Muscle layer of colon (tissue), 2 donors: ENCODE results near the gene CALR3.

ENCODE experiments used
- H3K27ac ChIP-seq: one replicate; pipeline ENCODE4 v1.7.0; 2013; ENCODE audit warnings: low read depth, mild to moderate bottlenecking, low read length, moderate library complexity
- H3K27me3 ChIP-seq, 2 donors: one replicate each; pipeline ENCODE4 v1.7.0; 2013; ENCODE audit warnings: low read length in 2 of 2, mild to moderate bottlenecking in 2 of 2; ENCODE audit not compliant: insufficient read depth in 2 of 2, control insufficient read depth in 1 of 2
- H3K36me3 ChIP-seq: one replicate; pipeline ENCODE4 v1.7.0; 2013; ENCODE audit warnings: mild to moderate bottlenecking, low read length; ENCODE audit not compliant: insufficient read depth
- H3K4me1 ChIP-seq: one replicate; pipeline ENCODE4 v1.7.0; 2013; ENCODE audit warnings: mild to moderate bottlenecking, low read length; ENCODE audit not compliant: insufficient read depth
- H3K4me3 ChIP-seq, 2 donors: one replicate each; pipeline ENCODE4 v1.7.0; 2013; ENCODE audit warnings: low read length in 2 of 2, low read depth in 1 of 2, mild to moderate bottlenecking in 1 of 2, moderate library complexity in 1 of 2
- H3K9ac ChIP-seq: one replicate; pipeline ENCODE4 v1.7.0; 2013; ENCODE audit warnings: low read length
- H3K9me3 ChIP-seq: one replicate; pipeline ENCODE4 v1.7.0; 2013; ENCODE audit warnings: mild to moderate bottlenecking, low read length
- donor health status: abdominal sarcoma.
- donor health status: Adenocarcinoma of cecum.

CALR3 gene

DNA sequence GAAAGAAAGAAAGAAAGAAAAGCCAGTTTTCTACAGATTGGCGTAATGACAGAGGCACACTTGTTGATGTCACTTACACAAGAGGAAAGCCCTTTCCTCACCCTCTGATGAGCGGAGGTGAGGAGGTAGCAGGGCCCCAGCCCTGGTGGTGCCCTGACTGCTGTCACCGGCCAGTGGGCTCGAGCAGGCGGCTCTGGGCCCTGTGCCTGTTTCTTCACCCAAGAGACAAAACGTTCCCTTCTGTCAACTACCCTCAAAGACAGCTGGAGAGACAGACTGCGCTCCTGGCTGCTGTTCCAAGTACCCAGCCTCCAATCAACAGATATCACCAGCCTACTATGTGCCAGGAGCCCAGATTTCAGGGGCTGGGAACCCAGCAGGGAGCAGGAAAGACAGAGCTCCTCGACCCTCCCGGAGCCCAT is 34.3 kb downstream of the CALR3 start:
- H3K9me3 ChIP-seq = no peaks in the 10 kb centered on the region
- H3K4me3 ChIP-seq = no peak overlapping the region
- H3K36me3 ChIP-seq = no peaks in the 10 kb centered on the region
- H3K4me1 ChIP-seq = peaks cover 24% of the 10 kb centered on the region
- no peak overlapping the region for H3K9ac ChIP-seq
- no peaks in the 10 kb centered on the region for H3K27me3 ChIP-seq
- H3K27ac ChIP-seq = no peak overlapping the region

DNA sequence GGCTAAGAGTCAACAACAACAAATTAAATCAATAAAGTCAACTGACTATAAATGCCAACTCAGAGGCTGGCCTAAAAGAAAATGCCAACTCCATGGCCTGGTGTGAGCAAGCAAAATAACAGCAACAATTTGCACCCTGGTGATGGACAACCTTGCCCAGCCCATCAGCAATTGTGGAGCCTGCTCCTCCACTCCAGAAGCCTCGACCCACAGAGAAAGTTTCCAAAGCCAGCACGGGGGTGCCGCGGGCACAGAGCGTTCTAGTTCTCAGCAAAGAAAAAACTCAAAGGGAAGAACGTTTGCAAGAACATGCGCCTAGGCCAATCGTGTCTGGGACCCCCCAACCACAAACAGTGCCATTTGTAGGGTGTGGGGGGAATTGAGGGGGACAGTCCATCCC is 35.5 kb downstream of the CALR3 start:
- H3K36me3 ChIP-seq = no peaks in the 10 kb centered on the region
- peaks cover 26% of the 10 kb centered on the region for H3K4me1 ChIP-seq
- H3K27ac ChIP-seq = no peak overlapping the region
- no peaks in the 10 kb centered on the region for H3K27me3 ChIP-seq
- no peak overlapping the region for H3K9ac ChIP-seq
- H3K9me3 ChIP-seq = no peaks in the 10 kb centered on the region
- no peak overlapping the region for H3K4me3 ChIP-seq

DNA sequence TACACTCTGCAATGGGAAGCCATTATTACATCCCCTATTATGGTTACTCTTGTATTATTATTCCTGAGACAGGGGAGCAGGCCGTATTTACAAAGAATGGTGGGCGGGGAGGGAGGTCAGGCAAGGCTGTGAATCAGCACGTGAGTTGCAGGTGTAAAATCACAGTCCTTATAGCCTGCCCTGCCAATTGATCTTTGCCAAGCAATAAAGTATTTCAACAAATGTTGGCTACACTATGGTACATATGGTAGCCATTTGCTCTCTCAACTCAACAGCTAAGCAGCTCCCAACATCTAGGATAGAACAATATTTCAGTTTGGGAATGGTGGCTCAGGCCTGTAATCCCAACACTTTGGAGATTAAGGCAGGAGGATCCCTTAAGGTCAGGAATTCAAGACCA is 36.3 kb downstream of the CALR3 start:
- peaks cover 26% of the 10 kb centered on the region for H3K4me1 ChIP-seq
- no peaks in the 10 kb centered on the region for H3K36me3 ChIP-seq
- no peaks in the 10 kb centered on the region for H3K27me3 ChIP-seq
- no peak overlapping the region for H3K27ac ChIP-seq
- H3K9me3 ChIP-seq = no peaks in the 10 kb centered on the region
- H3K9ac ChIP-seq = no peak overlapping the region
- no peak overlapping the region for H3K4me3 ChIP-seq

DNA sequence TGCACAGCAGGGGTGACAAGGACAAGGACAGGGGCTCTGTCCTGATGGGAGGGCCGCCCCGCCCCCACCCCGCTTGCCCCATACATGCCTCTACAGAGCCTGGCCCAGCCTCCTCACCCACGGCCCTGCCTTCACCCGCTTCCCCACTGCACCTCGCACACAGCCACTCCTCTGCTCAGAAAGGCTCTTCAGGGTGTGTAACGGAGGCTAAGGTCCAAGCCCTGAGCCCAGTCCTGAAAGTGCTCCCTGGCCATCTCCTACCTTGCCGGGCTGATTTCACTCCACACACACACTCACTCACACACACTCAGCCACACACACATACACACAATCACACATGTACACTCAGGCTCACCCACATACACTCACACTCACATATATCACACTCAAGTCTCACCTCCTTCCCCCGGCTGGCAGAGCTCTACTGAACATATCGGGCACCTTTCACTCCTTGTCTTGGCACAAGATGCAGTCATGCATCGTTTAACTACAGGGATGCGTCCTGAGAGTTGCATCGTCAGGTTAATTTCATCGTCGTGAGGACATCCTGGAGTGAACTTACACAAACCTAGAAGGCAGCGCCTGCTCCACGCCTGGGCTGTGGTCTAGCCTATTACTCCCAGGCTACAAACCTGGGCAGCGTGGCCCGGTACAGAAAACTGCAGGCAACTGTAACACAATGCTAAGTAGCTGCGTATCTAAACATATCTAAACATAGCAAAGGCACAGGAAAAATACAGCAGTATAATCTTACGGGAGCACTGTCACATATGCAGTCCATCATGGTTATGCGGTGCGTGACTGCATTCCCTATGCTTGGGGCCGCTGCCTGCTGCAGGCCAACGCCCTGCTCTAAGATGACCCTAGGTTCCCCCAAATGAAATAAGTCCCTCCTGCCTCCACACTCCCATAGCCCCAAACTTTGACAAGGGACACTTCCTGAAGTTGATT is 37.3 kb downstream of the CALR3 start:
- no peak overlapping the region for H3K4me3 ChIP-seq
- no peaks in the 10 kb centered on the region for H3K27me3 ChIP-seq
- no peaks in the 10 kb centered on the region for H3K36me3 ChIP-seq
- no peaks in the 10 kb centered on the region for H3K9me3 ChIP-seq
- H3K4me1 ChIP-seq = peaks cover 32% of the 10 kb centered on the region
- H3K27ac ChIP-seq = no peak overlapping the region
- no peak overlapping the region for H3K9ac ChIP-seq

DNA sequence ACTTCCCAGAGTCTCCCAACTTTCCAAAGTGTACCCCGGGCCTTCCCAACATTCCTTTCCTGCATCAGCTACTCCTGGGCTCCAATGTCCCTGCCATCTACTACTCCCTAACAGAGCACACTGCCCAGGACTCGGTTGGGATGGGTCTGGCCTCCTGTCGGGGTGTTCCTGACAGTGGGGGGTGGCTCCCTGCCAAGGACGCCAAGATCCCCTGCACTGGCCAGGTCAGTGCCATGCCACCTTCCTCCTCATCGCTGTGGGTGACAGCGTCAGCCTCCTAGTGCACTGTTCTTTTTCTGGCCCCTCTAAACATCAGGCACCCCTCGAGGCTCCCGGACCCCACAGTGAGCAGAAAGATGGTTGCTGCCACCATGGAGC is 38.0 kb downstream of the CALR3 start:
- peaks cover 33% of the 10 kb centered on the region for H3K4me1 ChIP-seq
- H3K9me3 ChIP-seq = no peaks in the 10 kb centered on the region
- H3K36me3 ChIP-seq = no peaks in the 10 kb centered on the region
- no peak overlapping the region for H3K9ac ChIP-seq
- H3K4me3 ChIP-seq = peak overlapping the region in 1 of 2 donors; percentile 33
- H3K27me3 ChIP-seq = no peaks in the 10 kb centered on the region
- peak overlapping the region; percentile 48 for H3K27ac ChIP-seq

DNA sequence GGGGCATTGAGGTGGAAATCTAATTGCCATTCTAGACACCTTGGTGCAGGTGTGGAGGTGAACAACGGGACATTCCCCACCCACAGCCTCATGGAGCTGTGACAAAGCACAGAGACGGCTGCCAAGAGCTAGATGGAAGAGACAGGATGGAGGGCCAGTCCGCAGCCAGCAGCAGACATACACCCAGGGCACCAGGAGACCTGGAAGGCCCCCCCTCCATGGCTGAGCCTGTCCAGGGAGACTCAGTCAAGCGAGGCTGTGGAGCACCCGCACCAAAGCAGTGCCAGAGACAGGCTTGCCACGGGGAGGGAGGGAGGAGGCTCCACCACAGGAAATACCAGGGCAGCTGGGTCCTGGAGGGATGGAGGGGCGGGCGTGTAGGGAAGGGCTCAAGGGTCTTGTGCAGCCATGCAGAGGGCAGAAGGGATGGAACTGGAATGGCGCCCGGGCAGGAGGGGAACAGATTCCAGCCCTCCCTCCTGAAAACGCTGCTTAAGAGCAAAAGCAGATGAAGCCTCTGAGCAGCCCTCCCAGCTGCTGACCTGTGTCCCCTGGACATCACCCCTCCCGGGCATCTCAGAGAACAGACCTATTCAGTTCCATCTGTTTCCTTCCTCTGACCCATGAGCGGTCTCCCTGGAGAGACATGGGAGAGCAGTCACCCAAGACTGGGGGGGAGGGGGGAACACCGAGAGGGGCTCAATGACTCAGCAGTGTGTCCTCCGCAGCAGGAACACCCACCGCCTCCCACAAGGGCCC is 38.6 kb downstream of the CALR3 start:
- Histone ChIP-seq H3K27ac (peak overlapping the region; percentile 48), H3K9ac (no peak overlapping the region), H3K4me3 (peak overlapping the region in 1 of 2 donors; percentile 33), H3K36me3 (no peaks in the 10 kb centered on the region), H3K9me3 (no peaks in the 10 kb centered on the region), H3K4me1 (peaks cover 33% of the 10 kb centered on the region), H3K27me3 (no peaks in the 10 kb centered on the region)

DNA sequence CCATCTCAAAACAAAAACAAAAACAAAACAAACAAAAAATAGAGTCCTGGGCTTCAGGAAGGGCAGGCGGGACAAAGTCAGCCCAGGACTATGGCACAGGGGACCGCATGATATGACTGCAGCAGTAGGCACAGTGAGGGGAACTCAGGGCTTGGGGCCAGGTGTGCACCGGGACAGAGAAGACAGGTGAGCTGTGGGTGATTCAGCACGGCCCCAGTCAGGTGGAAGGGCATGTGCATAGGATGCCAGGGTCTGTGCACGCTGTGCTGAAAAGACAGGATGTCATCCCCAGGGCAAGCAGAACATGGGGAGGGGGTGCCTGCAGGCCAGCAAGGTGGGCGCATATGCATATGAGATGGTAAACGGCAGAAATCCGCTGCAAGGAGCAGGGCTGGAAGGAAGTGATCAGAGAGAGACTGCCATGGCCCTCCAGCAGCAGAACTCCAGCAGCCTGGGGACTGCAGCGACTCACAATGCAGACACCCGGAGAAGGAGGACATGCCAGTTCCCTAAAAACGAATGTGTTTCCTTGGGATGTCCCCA is 39.2 kb downstream of the CALR3 start:
- no peaks in the 10 kb centered on the region for H3K9me3 ChIP-seq
- H3K36me3 ChIP-seq = no peaks in the 10 kb centered on the region
- H3K4me1 ChIP-seq = peaks cover 33% of the 10 kb centered on the region
- H3K27ac ChIP-seq = peak overlapping the region; percentile 48
- no peak overlapping the region for H3K9ac ChIP-seq
- no peak overlapping the region for H3K4me3 ChIP-seq
- H3K27me3 ChIP-seq = no peaks in the 10 kb centered on the region

DNA sequence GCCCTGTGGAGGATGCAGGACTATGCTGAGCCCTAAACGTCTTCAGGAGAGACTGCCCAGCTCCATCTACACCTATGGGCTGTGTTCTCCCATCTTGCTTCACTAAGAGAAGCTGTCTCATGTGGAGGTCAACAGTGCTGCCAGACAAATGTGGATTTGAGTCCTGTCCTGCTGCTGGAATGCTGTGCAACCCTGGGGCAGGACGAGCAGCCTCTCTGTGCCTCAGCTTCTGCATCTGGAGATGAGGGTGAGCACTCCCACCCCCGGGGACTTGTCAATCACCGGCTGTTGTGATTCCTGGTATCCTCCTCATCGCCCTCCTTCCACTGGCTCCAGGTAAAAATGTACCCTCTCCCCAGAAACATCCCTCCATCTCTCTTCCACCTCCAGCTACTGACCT is 40.5 kb downstream of the CALR3 start:
- H3K36me3 ChIP-seq = no peaks in the 10 kb centered on the region
- no peak overlapping the region for H3K27ac ChIP-seq
- no peaks in the 10 kb centered on the region for H3K9me3 ChIP-seq
- H3K27me3 ChIP-seq = no peaks in the 10 kb centered on the region
- no peak overlapping the region for H3K4me3 ChIP-seq
- peaks cover 33% of the 10 kb centered on the region for H3K4me1 ChIP-seq
- H3K9ac ChIP-seq = no peak overlapping the region

DNA sequence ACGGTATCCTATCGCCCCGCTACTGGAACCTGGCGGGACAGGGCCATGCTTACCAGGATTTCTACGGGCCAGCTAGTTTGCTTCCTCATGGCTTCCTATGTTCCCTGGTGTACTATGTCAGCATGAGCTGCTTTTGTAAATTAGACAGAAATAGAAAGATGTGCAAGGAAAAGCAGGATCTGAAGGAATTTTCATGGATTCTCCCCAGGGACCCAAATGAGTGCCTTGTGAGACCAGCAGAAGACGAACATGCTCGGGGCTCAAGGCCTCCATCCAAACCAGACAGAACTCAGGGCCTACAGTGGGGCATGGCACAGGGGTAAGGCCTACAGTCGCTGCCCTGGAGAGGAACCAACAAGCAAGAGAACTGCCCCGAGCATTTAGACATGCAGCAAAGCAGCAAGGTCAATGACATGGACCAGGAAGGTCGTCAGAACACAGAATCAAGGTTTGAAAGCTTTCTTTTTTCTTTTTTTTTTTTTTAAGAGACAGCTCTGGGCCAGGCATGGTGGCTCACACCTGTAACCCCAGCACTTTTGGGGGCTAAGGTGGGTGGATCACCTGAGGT is 41.5 kb downstream of the CALR3 start:
- Histone ChIP-seq H3K27ac (no peak overlapping the region), H3K4me1 (peaks cover 33% of the 10 kb centered on the region), H3K27me3 (no peaks in the 10 kb centered on the region)

DNA sequence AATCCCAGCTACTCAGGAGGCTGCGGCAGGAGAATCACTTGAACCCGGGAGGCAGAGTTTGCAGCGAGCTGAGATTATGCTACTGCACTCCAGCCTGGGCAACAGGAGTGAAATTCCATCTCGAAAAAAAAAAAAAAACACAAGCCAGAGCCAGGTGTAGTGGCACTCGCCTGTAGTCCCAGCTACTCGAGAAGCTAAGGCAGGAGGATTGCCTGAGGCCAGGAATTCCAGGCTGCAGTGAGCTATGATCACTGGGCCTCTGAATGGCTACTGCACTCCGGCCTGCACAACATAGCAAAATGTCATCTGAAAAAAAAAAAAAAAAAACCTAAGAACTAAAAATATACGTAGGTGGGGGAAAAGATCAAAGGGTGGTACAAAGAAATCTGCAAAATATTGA is 43.6 kb downstream of the CALR3 start:
- no peaks in the 10 kb centered on the region for H3K9me3 ChIP-seq
- no peak overlapping the region for H3K9ac ChIP-seq
- H3K27ac ChIP-seq = no peak overlapping the region
- H3K4me1 ChIP-seq = peaks cover 18% of the 10 kb centered on the region
- no peaks in the 10 kb centered on the region for H3K27me3 ChIP-seq
- no peaks in the 10 kb centered on the region for H3K36me3 ChIP-seq
- no peak overlapping the region for H3K4me3 ChIP-seq

More for the DNA sequence above, 41.5 kb downstream of the CALR3 start:
- Histone ChIP-seq H3K4me3 (no peak overlapping the region), H3K9ac (no peak overlapping the region), H3K9me3 (no peaks in the 10 kb centered on the region), H3K36me3 (no peaks in the 10 kb centered on the region)

DNA sequence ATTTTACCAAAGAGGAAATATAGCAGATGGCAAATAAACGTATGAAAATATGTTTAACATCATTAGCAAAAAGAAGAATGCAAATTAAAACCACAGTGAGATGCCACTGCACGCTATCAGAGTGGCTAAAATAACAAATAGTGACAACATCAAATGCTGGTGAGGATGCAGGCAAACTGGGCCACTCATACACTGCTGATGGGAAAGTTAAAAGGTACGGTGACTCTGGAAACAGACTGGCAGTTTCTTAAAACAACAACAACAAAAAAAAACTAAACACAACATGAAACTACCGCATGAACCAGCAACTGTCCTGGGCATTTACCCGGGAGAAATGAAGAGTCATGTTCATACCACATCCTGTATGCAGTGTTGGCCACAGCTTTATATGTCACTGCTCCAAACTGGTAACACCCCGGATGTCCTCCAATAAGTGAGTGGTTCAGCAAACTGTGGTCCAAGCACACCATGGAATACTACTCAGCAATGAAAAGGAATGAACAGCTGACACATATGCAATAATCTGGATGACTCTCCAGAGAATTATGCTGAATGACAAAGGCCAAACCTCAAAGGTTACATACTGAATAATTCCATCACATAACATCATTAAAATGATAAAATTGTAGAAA is 46.5 kb downstream of the CALR3 start:
- Histone ChIP-seq H3K4me1 (peaks cover 25% of the 10 kb centered on the region), H3K36me3 (no peaks in the 10 kb centered on the region), H3K4me3 (no peak overlapping the region), H3K9me3 (no peaks in the 10 kb centered on the region), H3K9ac (no peak overlapping the region), H3K27me3 (no peaks in the 10 kb centered on the region), H3K27ac (no peak overlapping the region)
